ENCODE data around the gene RELB.

The RELB gene

DNA sequence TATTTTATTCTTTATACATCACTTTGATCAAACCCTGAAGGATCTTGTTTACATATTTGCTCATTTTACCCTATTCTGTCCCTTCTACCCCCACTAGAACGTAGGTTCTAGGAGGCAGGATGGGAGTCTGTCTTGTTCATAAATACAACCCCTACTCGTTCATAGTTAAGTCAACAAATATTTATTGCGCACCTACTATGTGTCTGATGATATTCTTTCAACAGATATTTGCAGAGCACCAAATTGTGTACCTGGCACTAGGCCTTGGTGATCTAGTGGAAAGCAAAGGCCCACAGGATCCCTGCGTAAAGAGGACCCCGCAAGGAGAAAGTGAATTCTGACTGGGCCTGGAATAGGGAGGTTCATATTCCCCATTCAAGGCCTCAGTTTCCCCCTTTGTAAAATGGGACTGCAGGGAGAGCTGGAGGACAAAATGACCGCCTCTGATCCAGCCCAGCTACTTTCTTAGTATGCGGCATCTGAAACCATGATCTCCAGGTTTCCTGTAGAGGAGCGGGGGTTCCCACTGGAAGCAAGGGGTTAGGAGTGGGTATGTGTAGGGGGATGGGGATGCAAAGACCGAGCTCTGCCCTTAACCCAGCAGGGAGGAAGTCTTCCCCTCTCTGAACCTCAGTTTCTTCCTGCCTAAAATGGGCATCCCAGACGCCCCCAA lies 77.3 kb downstream of the RELB start:
- DNase-seq (ENCODE audit: low read depth in 2 of 3, low spot score in 2 of 3) = no peak

DNA sequence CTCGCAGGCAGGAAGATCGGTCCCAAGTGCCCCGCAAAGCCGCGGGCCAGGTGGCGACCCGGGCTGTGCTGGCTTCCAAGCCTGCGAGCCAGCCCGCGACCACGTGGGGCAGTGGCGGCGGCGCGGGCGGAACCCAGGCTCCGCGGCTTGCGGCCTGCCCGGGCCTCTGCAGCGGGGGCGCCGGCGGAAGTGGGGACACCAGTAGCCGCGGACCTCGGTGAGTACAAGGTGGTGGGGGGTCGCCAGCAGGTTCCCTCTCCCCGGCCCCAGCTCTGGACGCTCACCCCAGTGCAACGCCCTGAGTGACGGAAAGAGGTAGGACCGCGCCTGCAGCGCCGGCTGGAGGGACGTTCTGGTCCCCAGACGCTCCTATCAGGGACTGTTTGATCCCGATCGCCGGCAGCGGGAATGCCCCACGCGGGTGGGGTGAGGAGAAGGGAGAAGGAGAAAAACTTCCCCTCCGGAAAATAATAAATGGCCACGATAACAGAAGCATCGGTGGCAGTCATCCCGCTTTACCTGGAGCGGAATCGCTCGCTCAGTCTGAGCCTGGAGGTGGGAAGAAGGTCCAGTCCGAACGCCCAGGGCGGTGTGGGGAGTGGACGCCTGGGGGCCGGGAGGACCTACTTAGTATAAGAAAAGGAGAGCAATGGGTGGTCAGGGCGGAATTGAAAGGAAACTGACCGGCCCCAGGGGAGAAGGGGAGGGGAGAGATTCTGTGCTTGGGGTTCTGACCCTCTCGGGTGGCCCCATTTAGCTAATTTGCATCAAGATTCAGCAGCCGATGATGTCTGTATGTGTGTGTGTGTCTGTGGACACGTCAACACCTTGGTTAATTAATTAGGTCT lies 78.0 kb downstream of the RELB start, which contains the start of gene GEMIN7:
Gene GEMIN7 (plus strand): TSS at position 198 of the 848 bp plus-strand sequence. CDS start 10,855 bp downstream, outside the sequence.
- DNase-seq (ENCODE audit: low read depth in 2 of 3, low spot score in 2 of 3) = peak; percentile 70 to 77 (median 76)

DNA sequence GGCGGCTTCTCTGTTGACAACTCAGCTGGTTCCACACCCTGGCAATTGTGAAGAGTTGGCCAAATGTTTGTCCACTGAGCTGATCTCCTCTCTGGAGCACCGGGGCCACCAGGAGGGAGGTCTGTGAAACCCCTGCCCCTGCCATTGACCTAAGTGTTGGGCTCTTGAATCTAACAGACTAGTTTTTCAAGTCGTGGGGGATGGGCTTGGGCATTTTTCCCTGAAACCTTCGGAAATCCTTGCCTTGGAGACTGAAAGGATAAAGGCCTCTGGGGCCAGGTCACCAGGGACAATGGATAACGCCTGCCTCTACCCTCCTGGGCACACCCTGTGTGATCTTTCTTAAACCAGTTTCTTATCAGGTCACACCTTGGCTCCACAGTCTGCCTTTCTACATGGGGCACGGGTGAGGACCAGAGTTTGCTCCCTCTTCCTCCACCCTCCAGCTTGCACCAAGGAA lies 78.7 kb downstream of the RELB start:
- no peak for DNase-seq (ENCODE audit: low read depth in 2 of 3, low spot score in 2 of 3)

DNA sequence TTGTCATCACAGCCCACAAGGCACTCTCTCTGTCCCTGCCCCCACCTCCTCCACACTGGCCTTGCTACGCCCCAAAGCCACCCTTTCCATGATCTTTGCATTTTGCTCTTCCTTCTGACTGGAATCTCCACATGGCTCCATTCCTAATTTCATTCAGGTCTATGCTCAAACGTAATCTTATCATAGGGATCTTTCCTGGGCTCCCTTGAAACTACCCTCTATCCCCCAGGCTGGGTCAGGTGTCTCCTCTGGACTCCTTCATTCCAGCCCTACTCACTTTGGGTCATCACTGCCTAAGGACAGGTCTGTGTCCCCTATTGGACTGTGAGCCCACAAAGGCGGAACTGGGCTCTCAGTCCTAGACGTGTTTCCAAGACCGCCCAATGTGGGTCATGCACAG lies 80.9 kb downstream of the RELB start:
- DNase-seq (ENCODE audit: low read depth in 2 of 3, low spot score in 2 of 3) = no peak

DNA sequence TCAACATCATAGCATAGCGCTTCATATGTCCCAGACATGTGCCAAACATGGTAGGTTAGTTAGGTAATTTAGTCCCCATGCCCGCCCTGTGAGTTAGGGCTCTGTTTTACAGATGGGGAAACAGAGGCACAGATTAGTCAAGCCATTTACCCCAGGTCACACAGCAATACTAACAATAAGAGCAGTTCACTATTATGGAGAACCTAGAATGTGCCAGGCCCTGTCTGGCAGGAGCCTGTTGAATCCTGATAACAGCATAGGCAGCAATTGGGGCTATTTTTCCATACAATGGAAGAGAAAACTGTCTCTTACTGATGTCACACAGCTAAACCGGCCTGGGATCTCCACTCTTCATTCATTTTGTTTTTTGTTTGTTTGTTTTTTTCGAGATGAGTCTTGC lies 85.2 kb downstream of the RELB start:
- DNase-seq (ENCODE audit: low read depth in 2 of 3, low spot score in 2 of 3) = no peak

DNA sequence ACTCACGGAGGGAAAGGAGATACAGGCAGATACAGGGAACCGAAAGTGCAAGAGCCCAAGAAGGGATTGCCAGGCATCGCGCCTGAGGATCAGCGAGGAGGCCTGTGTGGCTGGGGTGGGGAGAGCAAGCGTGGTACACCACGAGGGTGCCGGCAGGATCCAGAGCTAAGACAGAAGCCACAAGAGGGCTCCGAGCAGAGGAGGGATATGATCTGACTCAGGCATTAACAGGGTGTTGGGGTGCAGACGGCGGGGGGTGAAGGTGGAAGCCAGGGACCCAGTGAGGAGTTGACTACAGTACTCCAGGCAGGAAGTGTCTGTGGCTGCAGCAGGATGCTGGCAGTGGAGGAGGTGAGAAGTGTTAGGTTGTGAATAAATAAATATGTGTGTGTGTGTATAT lies 86.3 kb downstream of the RELB start:
- DNase-seq (ENCODE audit: low read depth in 2 of 3, low spot score in 2 of 3) = no peak

Data from activated CD8-positive, alpha-beta memory T cell treated with anti-CD3 and anti-CD28 coated beads for 48 hours (primary cell).